ENCODE measurements around the gene FXYD7.

Gene FXYD7

GRCh38 chr19:35143231-35143715 lies at the start of gene FXYD7:
TSS of gene FXYD7 (plus strand) at chr19:35143255. CDS start at chr19:35143334, 79 bp downstream.
- Histone ChIP-seq H3K4me3 (replicated peaks; ENCODE audit: low read depth, low read length) (no peak within 1 kb of the TSS), H3K27me3 (replicated peaks; ENCODE audit: control insufficient read depth, insufficient read depth, low read length) (no peaks in the 10 kb centered on the region; the same call in 1 of the 2 replicates), H3K36me3 (ENCODE audit: control insufficient read depth, insufficient read depth, low read length) (no peaks in the 10 kb centered on the region)
- TF ChIP-seq, protein P1, sequence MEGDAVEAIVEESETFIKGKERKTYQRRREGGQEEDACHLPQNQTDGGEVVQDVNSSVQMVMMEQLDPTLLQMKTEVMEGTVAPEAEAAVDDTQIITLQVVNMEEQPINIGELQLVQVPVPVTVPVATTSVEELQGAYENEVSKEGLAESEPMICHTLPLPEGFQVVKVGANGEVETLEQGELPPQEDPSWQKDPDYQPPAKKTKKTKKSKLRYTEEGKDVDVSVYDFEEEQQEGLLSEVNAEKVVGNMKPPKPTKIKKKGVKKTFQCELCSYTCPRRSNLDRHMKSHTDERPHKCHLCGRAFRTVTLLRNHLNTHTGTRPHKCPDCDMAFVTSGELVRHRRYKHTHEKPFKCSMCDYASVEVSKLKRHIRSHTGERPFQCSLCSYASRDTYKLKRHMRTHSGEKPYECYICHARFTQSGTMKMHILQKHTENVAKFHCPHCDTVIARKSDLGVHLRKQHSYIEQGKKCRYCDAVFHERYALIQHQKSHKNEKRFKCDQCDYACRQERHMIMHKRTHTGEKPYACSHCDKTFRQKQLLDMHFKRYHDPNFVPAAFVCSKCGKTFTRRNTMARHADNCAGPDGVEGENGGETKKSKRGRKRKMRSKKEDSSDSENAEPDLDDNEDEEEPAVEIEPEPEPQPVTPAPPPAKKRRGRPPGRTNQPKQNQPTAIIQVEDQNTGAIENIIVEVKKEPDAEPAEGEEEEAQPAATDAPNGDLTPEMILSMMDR (IDR thresholded peaks at IDR 0.05; ENCODE audit: insufficient read depth, low read length, poor library complexity, severe bottlenecking): no peak
- no peak for DNase-seq (ENCODE audit: extremely low read depth, insufficient read length)

GRCh38 chr19:35093430-35093829 lies 49.6 kb upstream of the FXYD7 start:
- H3K36me3 ChIP-seq (ENCODE audit: control insufficient read depth, insufficient read depth, low read length): no peaks in the 10 kb centered on the region
- no peaks in the 10 kb centered on the region for H3K27me3 ChIP-seq (replicated peaks; ENCODE audit: control insufficient read depth, insufficient read depth, low read length)
- H3K4me3 ChIP-seq (replicated peaks; ENCODE audit: low read depth, low read length): no peak overlapping the region
- TF ChIP-seq, protein P1 (IDR thresholded peaks at IDR 0.05; ENCODE audit: insufficient read depth, low read length, poor library complexity, severe bottlenecking): no peak
- no peak for DNase-seq (ENCODE audit: extremely low read depth, insufficient read length)

DNA sequence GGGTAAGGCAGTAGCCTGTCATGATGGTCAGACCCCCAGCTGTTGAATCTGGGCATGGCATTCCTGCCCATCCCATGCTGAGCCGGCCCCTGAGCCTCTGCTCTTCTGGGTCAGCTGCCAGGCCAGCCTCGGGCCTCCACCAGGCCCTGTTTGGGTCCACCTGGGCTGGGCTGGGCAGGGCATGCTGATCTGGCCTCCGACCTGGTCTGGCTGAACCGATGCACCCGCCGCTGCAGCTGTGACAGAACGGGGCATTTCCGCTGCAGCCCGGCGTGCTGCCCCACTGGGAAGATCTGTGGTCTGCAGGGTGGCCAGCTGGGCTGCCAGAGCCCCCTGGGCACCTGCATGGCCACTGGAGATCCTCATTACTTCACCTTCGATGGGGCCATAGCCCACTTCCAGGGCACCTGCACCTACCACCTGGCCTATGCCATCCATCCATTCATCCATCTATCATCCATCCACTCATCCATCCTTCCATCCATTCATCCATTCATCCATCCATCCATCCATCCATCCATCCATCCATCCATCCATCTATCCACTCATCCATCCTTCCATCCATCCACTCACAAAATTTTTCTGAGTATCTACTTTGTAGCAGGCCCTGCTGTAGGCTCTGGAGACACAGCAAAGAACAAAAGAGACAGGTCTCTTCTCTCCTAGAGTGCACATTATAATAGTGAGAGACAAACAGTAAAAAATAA lies 49.0 kb upstream of the FXYD7 start:
- DNase-seq (ENCODE audit: extremely low read depth, insufficient read length): no peak
- TF ChIP-seq, protein P1 (IDR thresholded peaks at IDR 0.05; ENCODE audit: insufficient read depth, low read length, poor library complexity, severe bottlenecking): no peak
- Histone ChIP-seq H3K36me3 (ENCODE audit: control insufficient read depth, insufficient read depth, low read length) (no peaks in the 10 kb centered on the region), H3K4me3 (replicated peaks; ENCODE audit: low read depth, low read length) (no peak overlapping the region), H3K27me3 (replicated peaks; ENCODE audit: control insufficient read depth, insufficient read depth, low read length) (no peaks in the 10 kb centered on the region)

DNA sequence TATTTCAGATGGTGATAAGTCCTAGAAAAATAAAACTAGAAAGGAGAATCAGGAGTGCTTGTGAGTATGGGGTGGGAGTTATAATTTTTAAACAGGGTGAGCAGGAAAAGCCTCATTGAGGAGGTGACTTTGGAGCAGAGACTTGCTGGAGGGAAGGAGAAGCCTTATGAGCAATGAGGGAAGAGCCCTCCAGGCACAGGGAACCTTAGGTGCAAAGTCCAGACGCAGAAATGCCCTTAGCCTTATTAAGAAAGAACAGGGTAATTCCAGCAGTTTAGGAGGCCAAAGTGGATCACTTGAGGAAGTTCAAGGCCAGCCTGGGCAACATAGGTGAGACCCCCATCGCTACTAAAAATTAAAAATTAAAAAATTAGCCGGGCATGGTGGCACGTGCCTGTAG lies 48.4 kb upstream of the FXYD7 start:
- no peak overlapping the region for H3K4me3 ChIP-seq (replicated peaks; ENCODE audit: low read depth, low read length)
- H3K27me3 ChIP-seq (replicated peaks; ENCODE audit: control insufficient read depth, insufficient read depth, low read length): no peaks in the 10 kb centered on the region
- no peak for DNase-seq (ENCODE audit: extremely low read depth, insufficient read length)
- no peaks in the 10 kb centered on the region for H3K36me3 ChIP-seq (ENCODE audit: control insufficient read depth, insufficient read depth, low read length)
- TF ChIP-seq, protein P1 (IDR thresholded peaks at IDR 0.05; ENCODE audit: insufficient read depth, low read length, poor library complexity, severe bottlenecking): no peak

- TF ChIP-seq, protein P1 (IDR thresholded peaks at IDR 0.05; ENCODE audit: insufficient read depth, low read length, poor library complexity, severe bottlenecking): no peak
- DNase-seq (ENCODE audit: extremely low read depth, insufficient read length): no peak
- no peaks in the 10 kb centered on the region for H3K36me3 ChIP-seq (ENCODE audit: control insufficient read depth, insufficient read depth, low read length)
- no peak overlapping the region for H3K4me3 ChIP-seq (replicated peaks; ENCODE audit: low read depth, low read length)
- H3K27me3 ChIP-seq (replicated peaks; ENCODE audit: control insufficient read depth, insufficient read depth, low read length): no peaks in the 10 kb centered on the region
Observed at GRCh38 chr19:35095667-35096368, 47.2 kb upstream of the FXYD7 start.

Measured in GM06990 (cell line).